SK-N-SH (cell line): ENCODE data around the gene CYP2C8. TPM values are rescaled to one million over a fixed set of nuclear protein-coding genes. Genes with fewer than 3 reads are reported as not detected.

Experiments
- CTCF ChIA-PET: fragments of 300-600, 350-600 bp; formaldehyde crosslinking; extraction: SDS; loops from one replicate; lab custom pipeline; 2021; lab: Yijun Ruan, JAX
- POLR2A ChIA-PET: fragments of 350-600 bp; sonication (Branson Sonifier 250); formaldehyde crosslinking; extraction: SDS; loops from one replicate; lab custom pipeline; 2020; ENCODE audit warnings: antibody characterized with exemption, inconsistent platforms; lab: Yijun Ruan, JAX
- DNase-seq: peaks from one replicate; pipeline ENCODE4 v3.0.0; 2012
- H2AFZ ChIP-seq: fragments of 200-600 bp; sonication (generic); 2 replicates; pipeline ENCODE4 v1.8.1; 2016; ENCODE audit warnings: antibody characterized with exemption, mild to moderate bottlenecking, low read depth
- H3F3A ChIP-seq: fragments of 200-600 bp; sonication (generic); replicated peaks from 2 replicates; pipeline ENCODE3; 2016; ENCODE audit warnings: antibody characterized with exemption, mild to moderate bottlenecking; ENCODE audit not compliant: insufficient read depth
- H3K27ac ChIP-seq, 2 experiments: fragments of 200-500 bp in 1 of 2; fragments of 200-600 bp in 1 of 2; sonication (Bioruptor generic) in 1 of 2; sonication (generic), shearing (Covaris generic) in 1 of 2; 2 replicates each; pipeline versions ENCODE4 v1.5.1 to v1.6.1; 2014 to 2016; ENCODE audit warnings: low read depth in 2 of 2, inconsistent platforms in 1 of 2, low read length in 1 of 2, mild to moderate bottlenecking in 1 of 2, mixed read lengths in 1 of 2
- H3K27me3 ChIP-seq: fragments of 200-600 bp; sonication (generic), shearing (Covaris generic); 2 replicates; pipeline ENCODE4 v1.6.1; 2016; ENCODE audit warnings: mixed run types; ENCODE audit not compliant: insufficient read depth
- H3K36me3 ChIP-seq, 2 experiments: fragments of 200-500 bp in 1 of 2; fragments of 200-600 bp in 1 of 2; sonication (Bioruptor generic) in 1 of 2; sonication (generic) in 1 of 2; replicated peaks in 1 of 2; 2 replicates each; pipeline versions ENCODE3 to v1.5.1; 2014 to 2016; ENCODE audit warnings: low read length in 1 of 2, mild to moderate bottlenecking in 1 of 2; ENCODE audit not compliant: insufficient read depth in 2 of 2, control insufficient read depth in 1 of 2
- H3K4me1 ChIP-seq, 2 experiments: fragments of 200-500 bp in 1 of 2; fragments of 200-600 bp in 1 of 2; sonication (Bioruptor generic) in 1 of 2; sonication (generic), shearing (Covaris generic) in 1 of 2; 2 replicates each; pipeline versions ENCODE4 v1.5.1 to v1.6.1; 2014 to 2016; ENCODE audit warnings: low read depth in 1 of 2, low read length in 1 of 2, mixed run types in 1 of 2; ENCODE audit not compliant: insufficient read depth in 2 of 2, control insufficient read depth in 1 of 2
- H3K4me2 ChIP-seq: fragments of 200-600 bp; sonication (generic), shearing (Covaris generic); 2 replicates; pipeline ENCODE4 v1.6.1; 2017; ENCODE audit warnings: mixed run types
- H3K4me3 ChIP-seq, 2 experiments: fragments of 200-500 bp in 1 of 2; fragments of 200-600 bp in 1 of 2; sonication (Bioruptor generic) in 1 of 2; sonication (generic), shearing (Covaris generic) in 1 of 2; 2 replicates each; pipeline versions ENCODE4 v1.5.1 to v1.8.1; 2014 to 2016; ENCODE audit warnings: low read depth in 2 of 2, inconsistent platforms in 1 of 2, low read length in 1 of 2, mild to moderate bottlenecking in 1 of 2, mixed read lengths in 1 of 2, moderate library complexity in 1 of 2
- H3K79me2 ChIP-seq: fragments of 200-600 bp; sonication (generic); 2 replicates; pipeline ENCODE4 v1.8.1; 2017; ENCODE audit warnings: mild to moderate bottlenecking; ENCODE audit not compliant: insufficient read depth
- H3K9ac ChIP-seq: fragments of 200-600 bp; sonication (generic); 2 replicates; pipeline ENCODE4 v1.6.1; 2017; ENCODE audit warnings: mixed run types
- H3K9me2 ChIP-seq: fragments of 200-600 bp; sonication (generic); 2 replicates; pipeline ENCODE4 v1.6.1; 2017; ENCODE audit warnings: mixed run types
- H3K9me3 ChIP-seq: fragments of 200-600 bp; sonication (generic); 2 replicates; pipeline ENCODE4 v1.6.1; 2017; ENCODE audit warnings: mixed run types, mild to moderate bottlenecking, moderate library complexity
- H4K20me1 ChIP-seq: fragments of 200-600 bp; sonication (generic); 2 replicates; pipeline ENCODE4 v1.6.1; 2017; ENCODE audit warnings: mild to moderate bottlenecking, mixed run types; ENCODE audit not compliant: insufficient read depth
- CHD2 ChIP-seq: fragments of 150-350 bp; IDR thresholded peaks from 2 replicates; pipeline ENCODE4 v1.6.1; 2018; ENCODE audit warnings: low read length; ENCODE audit not compliant: partially characterized antibody
- ELF1 ChIP-seq: IDR thresholded peaks from 2 replicates; pipeline ENCODE4 v1.4.0; 2012
- EZH2phosphoT487 ChIP-seq: fragments of 200-600 bp; sonication (generic); IDR thresholded peaks from 2 replicates; pipeline ENCODE4 v1.6.1; 2017; ENCODE audit warnings: low read depth, mixed run types, mild to moderate bottlenecking, antibody characterized with exemption, moderate library complexity, borderline replicate concordance
- FOSL2 ChIP-seq: IDR thresholded peaks from 2 replicates; pipeline ENCODE4 v1.4.0; 2012; ENCODE audit warnings: low read depth, mild to moderate bottlenecking, moderate library complexity, borderline replicate concordance
- FOXJ3 ChIP-seq: sonication (generic); formaldehyde crosslinking; IDR thresholded peaks from 2 replicates; pipeline ENCODE4 v1.5.1; 2020; ENCODE audit warnings: mild to moderate bottlenecking, missing genetic modification reagents
- GABPA ChIP-seq: IDR thresholded peaks from 2 replicates; pipeline ENCODE4 v1.4.0; 2012; ENCODE audit warnings: low read depth, mild to moderate bottlenecking
- GATA2 ChIP-seq: sonication (generic); formaldehyde crosslinking; IDR thresholded peaks from 2 replicates; pipeline ENCODE4 v1.5.0; 2020; ENCODE audit warnings: mild to moderate bottlenecking, missing genetic modification reagents
- JUND ChIP-seq: IDR thresholded peaks from 2 replicates; pipeline ENCODE4 v1.4.0; 2012
- MEF2A ChIP-seq: IDR thresholded peaks from 2 replicates; pipeline ENCODE4 v1.4.0; 2012; ENCODE audit warnings: low read depth, borderline replicate concordance
- MXI1 ChIP-seq: IDR thresholded peaks from 2 replicates; pipeline ENCODE4 v1.6.1; 2012; ENCODE audit warnings: mild to moderate bottlenecking, low read depth, low read length, improper control_type of control experiment
- RAD21 ChIP-seq: IDR thresholded peaks from 2 replicates; pipeline ENCODE4 v1.6.1; 2012; ENCODE audit warnings: mild to moderate bottlenecking, low read length
- RCOR1 ChIP-seq: fragments of 150-350 bp; IDR thresholded peaks from 2 replicates; pipeline ENCODE4 v1.6.1; 2017; ENCODE audit warnings: antibody characterized with exemption, low read length
- REST ChIP-seq: IDR thresholded peaks from 2 replicates; pipeline ENCODE4 v1.6.1; 2012; ENCODE audit warnings: mild to moderate bottlenecking, low read depth, low read length, moderate library complexity
- RXRA ChIP-seq: IDR thresholded peaks from 2 replicates; pipeline ENCODE4 v1.4.0; 2012; ENCODE audit warnings: low read depth, mild to moderate bottlenecking, borderline replicate concordance
- SIN3A ChIP-seq: IDR thresholded peaks from 2 replicates; pipeline ENCODE4 v1.6.1; 2012; ENCODE audit warnings: low read depth, mild to moderate bottlenecking, low read length, moderate library complexity, borderline replicate concordance
- TEAD4 ChIP-seq: IDR thresholded peaks from 2 replicates; pipeline ENCODE4 v1.4.0; 2012; ENCODE audit warnings: mild to moderate bottlenecking, borderline replicate concordance; ENCODE audit not compliant: insufficient read depth
- polyA plus RNA-seq, 3 experiments: library from polyadenylated mRNA; depleted of rRNA; stranded (reverse); fragments of >200 nt; gene quantifications; 2 replicates each; pipeline ENCODE4 v1.2.3, GENCODE V29; 2012
- TF ChIP-seq, protein P1 (sequence below): fragments of 200-600 bp; sonication (generic); IDR thresholded peaks from 2 replicates; pipeline ENCODE4 v1.6.1; 2017; ENCODE audit warnings: antibody characterized with exemption, mild to moderate bottlenecking, moderate library complexity
- TF ChIP-seq, protein P2 (sequence below): IDR thresholded peaks from 2 replicates; pipeline ENCODE4 v1.4.0; 2012; ENCODE audit warnings: low read depth, borderline replicate concordance
- TF ChIP-seq, protein P3 (sequence below): IDR thresholded peaks from 2 replicates; pipeline ENCODE4 v1.4.0; 2012; ENCODE audit warnings: low read depth

The CYP2C8 gene
- polyA plus RNA-seq, 1 of the 3 experiments (the other 2 are of a cell fraction) = 0.02 TPM

GRCh38 chr10:94989192-94989591 is 80.1 kb downstream of the CYP2C8 start:
- no peaks in the 10 kb centered on the region for H3K9me3 ChIP-seq
- POLR2A ChIA-PET = no interaction called here
- no peaks in the 10 kb centered on the region for H3F3A ChIP-seq
- no peaks in the 10 kb centered on the region for H3K27me3 ChIP-seq
- no peaks in the 10 kb centered on the region for H3K79me2 ChIP-seq
- no peaks in the 10 kb centered on the region for H3K9me2 ChIP-seq
- no peak overlapping the region for H3K4me3 ChIP-seq
- H3K36me3 ChIP-seq = no peaks in the 10 kb centered on the region
- no peak overlapping the region for H3K9ac ChIP-seq
- no peak for DNase-seq
- TF ChIP-seq ELF1 = no peak
- no peak for TF ChIP-seq FOXJ3 (CRISPR knock-in tag)
- TF ChIP-seq TEAD4 = no peak
- TF ChIP-seq MXI1 = no peak
- no peak for TF ChIP-seq REST
- no peak for TF ChIP-seq CHD2
- no peak for TF ChIP-seq FOSL2
- no peak for TF ChIP-seq JUND
- TF ChIP-seq SIN3A = no peak
- TF ChIP-seq MEF2A = no peak
- TF ChIP-seq RXRA = no peak
- TF ChIP-seq GATA2 (CRISPR knock-in tag) = no peak
- TF ChIP-seq, protein P1, sequence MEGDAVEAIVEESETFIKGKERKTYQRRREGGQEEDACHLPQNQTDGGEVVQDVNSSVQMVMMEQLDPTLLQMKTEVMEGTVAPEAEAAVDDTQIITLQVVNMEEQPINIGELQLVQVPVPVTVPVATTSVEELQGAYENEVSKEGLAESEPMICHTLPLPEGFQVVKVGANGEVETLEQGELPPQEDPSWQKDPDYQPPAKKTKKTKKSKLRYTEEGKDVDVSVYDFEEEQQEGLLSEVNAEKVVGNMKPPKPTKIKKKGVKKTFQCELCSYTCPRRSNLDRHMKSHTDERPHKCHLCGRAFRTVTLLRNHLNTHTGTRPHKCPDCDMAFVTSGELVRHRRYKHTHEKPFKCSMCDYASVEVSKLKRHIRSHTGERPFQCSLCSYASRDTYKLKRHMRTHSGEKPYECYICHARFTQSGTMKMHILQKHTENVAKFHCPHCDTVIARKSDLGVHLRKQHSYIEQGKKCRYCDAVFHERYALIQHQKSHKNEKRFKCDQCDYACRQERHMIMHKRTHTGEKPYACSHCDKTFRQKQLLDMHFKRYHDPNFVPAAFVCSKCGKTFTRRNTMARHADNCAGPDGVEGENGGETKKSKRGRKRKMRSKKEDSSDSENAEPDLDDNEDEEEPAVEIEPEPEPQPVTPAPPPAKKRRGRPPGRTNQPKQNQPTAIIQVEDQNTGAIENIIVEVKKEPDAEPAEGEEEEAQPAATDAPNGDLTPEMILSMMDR = no peak
- no peak for TF ChIP-seq GABPA
- TF ChIP-seq, protein P2, sequence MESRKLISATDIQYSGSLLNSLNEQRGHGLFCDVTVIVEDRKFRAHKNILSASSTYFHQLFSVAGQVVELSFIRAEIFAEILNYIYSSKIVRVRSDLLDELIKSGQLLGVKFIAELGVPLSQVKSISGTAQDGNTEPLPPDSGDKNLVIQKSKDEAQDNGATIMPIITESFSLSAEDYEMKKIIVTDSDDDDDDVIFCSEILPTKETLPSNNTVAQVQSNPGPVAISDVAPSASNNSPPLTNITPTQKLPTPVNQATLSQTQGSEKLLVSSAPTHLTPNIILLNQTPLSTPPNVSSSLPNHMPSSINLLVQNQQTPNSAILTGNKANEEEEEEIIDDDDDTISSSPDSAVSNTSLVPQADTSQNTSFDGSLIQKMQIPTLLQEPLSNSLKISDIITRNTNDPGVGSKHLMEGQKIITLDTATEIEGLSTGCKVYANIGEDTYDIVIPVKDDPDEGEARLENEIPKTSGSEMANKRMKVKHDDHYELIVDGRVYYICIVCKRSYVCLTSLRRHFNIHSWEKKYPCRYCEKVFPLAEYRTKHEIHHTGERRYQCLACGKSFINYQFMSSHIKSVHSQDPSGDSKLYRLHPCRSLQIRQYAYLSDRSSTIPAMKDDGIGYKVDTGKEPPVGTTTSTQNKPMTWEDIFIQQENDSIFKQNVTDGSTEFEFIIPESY = no peak
- no peak for TF ChIP-seq EZH2phosphoT487
- TF ChIP-seq RAD21 = no peak
- TF ChIP-seq, protein P3, sequence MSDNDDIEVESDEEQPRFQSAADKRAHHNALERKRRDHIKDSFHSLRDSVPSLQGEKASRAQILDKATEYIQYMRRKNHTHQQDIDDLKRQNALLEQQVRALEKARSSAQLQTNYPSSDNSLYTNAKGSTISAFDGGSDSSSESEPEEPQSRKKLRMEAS = no peak
- TF ChIP-seq RCOR1 = no peak
- H3K4me2 ChIP-seq = no peak overlapping the region
- no peak overlapping the region for H3K27ac ChIP-seq
- CTCF ChIA-PET = interaction anchor here (0.8 to 2.1 kb wide), 2 partner anchors 26 to 40 kb away, joined by 3 to 5 read pairs; no protein-coding TSS in a partner anchor
- no peak overlapping the region for H2AFZ ChIP-seq
- H4K20me1 ChIP-seq = no peaks in the 10 kb centered on the region
- no peaks in the 10 kb centered on the region for H3K4me1 ChIP-seq
